A549 (cell line): ENCODE data around the gene DENND10.

Source experiments
- BHLHE40 ChIP-seq: IDR thresholded peaks from 2 replicates; pipeline ENCODE4 v1.6.1; 2012; ENCODE audit warnings: low read depth, low read length, inconsistent platforms
- EP300 ChIP-seq, 2 experiments: fragments of >200 bp; sonication (Bioruptor Twin); formaldehyde crosslinking; IDR thresholded peaks; 2 replicates in 1 of 2; 3 replicates in 1 of 2; pipeline ENCODE4 v1.6.1; 2016 to 2017
- MAFK ChIP-seq: fragments of 450-650 bp; IDR thresholded peaks from 2 replicates; pipeline ENCODE4 v1.6.1; 2014; ENCODE audit not compliant: partially characterized antibody
- POLR2A ChIP-seq: IDR thresholded peaks from 2 replicates; pipeline ENCODE4 v1.6.1; 2012; ENCODE audit warnings: mild to moderate bottlenecking, low read length
- POLR2AphosphoS2 ChIP-seq: conservative IDR thresholded peaks from 2 replicates; pipeline ENCODE4 v1.6.1; 2012; ENCODE audit warnings: low read length, improper control_type of control experiment, inconsistent platforms
- TP53 ChIP-seq: fragments of 250-450 bp; sonication (Bioruptor Pico); IDR thresholded peaks from 2 replicates; pipeline ENCODE4 v1.5.0; 2021; ENCODE audit warnings: mild to moderate bottlenecking, moderate library complexity
- TF ChIP-seq, protein P1 (sequence below): fragments of >200 bp; sonication (Bioruptor Twin); formaldehyde crosslinking; IDR thresholded peaks from 3 replicates; pipeline ENCODE4 v1.5.1; 2016
- TF ChIP-seq, protein P2 (sequence below): IDR thresholded peaks from 2 replicates; pipeline ENCODE4 v1.6.1; 2012
- TF ChIP-seq, protein P3 (sequence below): fragments of 200-600 bp; sonication (generic); IDR thresholded peaks from 2 replicates; pipeline ENCODE4 v1.6.1; 2016; ENCODE audit warnings: antibody characterized with exemption, mild to moderate bottlenecking, moderate library complexity

DNA sequence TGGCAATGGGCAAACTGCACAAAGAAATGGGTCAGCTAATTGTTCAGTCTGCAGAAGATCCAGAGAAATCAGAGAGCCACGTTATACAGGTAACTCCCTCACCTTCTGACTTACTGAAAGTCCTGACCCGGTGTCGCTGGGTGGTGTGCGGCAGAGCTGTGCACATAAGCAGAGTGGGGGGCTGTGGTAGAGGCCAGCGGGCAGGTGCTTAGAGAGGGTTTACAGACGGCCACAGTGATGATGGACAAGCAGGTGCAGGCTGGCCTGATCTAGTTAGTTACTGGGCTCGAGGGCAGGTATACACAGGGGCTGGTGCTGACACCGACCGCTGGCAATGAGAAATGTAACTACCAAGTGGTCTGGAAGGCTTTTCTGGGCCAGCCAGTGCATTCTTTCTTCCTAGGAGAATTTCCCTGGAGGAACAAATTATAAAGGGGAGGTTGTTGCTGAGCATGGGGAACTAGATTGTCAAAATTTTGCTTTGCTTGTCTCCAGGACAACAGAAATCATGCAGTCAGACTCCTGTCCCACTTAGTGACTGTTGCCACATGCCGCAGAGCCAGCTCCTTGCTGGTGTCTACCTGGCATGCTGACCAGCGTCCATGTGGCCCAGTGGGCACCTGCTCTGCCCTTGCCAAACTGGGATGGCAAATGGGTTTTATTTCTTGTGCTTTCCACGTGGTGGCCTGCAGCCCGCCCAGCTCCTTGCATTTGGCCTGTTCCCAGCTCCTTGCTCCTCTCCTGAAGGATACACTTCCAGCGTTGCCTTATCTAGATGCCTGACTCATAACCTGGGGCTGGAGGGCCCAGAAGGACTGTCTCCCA, 28.8 kb downstream of the DENND10 start:
- TF ChIP-seq BHLHE40 (no peak), MAFK (no peak), POLR2A (no peak), POLR2AphosphoS2 (no peak), TP53 (no peak), EP300 (IDR thresholded peaks at IDR 0.05) (no peak)
- TF ChIP-seq, protein P1, sequence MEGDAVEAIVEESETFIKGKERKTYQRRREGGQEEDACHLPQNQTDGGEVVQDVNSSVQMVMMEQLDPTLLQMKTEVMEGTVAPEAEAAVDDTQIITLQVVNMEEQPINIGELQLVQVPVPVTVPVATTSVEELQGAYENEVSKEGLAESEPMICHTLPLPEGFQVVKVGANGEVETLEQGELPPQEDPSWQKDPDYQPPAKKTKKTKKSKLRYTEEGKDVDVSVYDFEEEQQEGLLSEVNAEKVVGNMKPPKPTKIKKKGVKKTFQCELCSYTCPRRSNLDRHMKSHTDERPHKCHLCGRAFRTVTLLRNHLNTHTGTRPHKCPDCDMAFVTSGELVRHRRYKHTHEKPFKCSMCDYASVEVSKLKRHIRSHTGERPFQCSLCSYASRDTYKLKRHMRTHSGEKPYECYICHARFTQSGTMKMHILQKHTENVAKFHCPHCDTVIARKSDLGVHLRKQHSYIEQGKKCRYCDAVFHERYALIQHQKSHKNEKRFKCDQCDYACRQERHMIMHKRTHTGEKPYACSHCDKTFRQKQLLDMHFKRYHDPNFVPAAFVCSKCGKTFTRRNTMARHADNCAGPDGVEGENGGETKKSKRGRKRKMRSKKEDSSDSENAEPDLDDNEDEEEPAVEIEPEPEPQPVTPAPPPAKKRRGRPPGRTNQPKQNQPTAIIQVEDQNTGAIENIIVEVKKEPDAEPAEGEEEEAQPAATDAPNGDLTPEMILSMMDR = no peak
- TF ChIP-seq, protein P2, sequence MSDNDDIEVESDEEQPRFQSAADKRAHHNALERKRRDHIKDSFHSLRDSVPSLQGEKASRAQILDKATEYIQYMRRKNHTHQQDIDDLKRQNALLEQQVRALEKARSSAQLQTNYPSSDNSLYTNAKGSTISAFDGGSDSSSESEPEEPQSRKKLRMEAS = no peak
- TF ChIP-seq, protein P3, sequence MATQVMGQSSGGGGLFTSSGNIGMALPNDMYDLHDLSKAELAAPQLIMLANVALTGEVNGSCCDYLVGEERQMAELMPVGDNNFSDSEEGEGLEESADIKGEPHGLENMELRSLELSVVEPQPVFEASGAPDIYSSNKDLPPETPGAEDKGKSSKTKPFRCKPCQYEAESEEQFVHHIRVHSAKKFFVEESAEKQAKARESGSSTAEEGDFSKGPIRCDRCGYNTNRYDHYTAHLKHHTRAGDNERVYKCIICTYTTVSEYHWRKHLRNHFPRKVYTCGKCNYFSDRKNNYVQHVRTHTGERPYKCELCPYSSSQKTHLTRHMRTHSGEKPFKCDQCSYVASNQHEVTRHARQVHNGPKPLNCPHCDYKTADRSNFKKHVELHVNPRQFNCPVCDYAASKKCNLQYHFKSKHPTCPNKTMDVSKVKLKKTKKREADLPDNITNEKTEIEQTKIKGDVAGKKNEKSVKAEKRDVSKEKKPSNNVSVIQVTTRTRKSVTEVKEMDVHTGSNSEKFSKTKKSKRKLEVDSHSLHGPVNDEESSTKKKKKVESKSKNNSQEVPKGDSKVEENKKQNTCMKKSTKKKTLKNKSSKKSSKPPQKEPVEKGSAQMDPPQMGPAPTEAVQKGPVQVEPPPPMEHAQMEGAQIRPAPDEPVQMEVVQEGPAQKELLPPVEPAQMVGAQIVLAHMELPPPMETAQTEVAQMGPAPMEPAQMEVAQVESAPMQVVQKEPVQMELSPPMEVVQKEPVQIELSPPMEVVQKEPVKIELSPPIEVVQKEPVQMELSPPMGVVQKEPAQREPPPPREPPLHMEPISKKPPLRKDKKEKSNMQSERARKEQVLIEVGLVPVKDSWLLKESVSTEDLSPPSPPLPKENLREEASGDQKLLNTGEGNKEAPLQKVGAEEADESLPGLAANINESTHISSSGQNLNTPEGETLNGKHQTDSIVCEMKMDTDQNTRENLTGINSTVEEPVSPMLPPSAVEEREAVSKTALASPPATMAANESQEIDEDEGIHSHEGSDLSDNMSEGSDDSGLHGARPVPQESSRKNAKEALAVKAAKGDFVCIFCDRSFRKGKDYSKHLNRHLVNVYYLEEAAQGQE = no peak
